HG03442 (cell line): ENCODE results near the gene KCNJ14.
"Not testable (repeated sequence)": the region's sequence is repeated elsewhere in the genome, so short reads cannot be mapped to it uniquely, and the experiment has no call there.

Source experiments
- ATAC-seq: cut with Tn5 transposase; IDR thresholded peaks from one replicate; pipeline ENCODE4 v1.9.1; 2021; ENCODE audit warnings: mild to moderate bottlenecking, moderate library complexity; ENCODE audit not compliant: unreplicated experiment

The KCNJ14 gene

DNA sequence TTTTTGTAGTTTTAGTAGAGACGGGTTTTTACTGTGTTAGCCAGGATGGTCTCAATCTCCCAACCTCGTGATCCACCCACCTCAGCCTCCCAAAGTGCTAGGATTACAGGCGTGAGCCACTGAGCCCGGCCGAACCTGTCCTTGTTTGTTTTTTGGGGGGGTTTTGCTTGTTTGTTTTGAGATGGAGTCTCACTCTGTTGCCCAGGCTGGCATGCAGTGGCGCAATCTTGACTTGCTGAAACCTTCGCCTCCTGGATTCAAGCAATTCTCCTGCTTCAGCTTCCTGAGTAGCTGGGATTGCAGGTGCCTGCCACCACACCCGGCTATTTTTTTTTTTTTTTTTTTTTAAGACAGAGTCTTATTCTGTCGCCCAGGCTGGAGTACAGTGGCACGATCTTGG is 31.3 kb downstream of the KCNJ14 start:
- ATAC-seq: not testable (repeated sequence)

DNA sequence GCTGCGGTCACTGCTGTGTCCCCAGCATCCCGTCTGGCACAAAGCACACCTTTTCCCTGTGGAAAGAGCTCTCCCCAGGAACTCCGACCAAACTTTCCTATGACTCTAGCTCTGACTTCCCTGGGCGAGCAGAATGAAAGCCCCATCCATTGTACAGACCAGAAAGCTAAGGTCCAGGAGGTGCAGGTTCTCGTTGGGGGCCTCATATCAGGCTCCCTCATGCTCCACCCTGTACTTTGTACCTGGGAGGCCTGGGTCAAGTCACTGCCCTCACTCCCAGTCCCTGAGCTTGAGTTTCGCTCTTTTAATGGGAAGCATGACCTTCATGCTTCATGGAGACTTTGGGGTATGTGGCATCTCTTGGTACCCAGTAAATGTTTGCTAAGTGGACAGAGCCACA is 32.2 kb downstream of the KCNJ14 start:
- ATAC-seq: no peak

- no peak for ATAC-seq
These were observed 32.6 kb downstream of the KCNJ14 start for GRCh38 chr19:48487948-48488347.

- ATAC-seq: not testable (repeated sequence)
These were observed 33.1 kb downstream of the KCNJ14 start for GRCh38 chr19:48488478-48488877.

DNA sequence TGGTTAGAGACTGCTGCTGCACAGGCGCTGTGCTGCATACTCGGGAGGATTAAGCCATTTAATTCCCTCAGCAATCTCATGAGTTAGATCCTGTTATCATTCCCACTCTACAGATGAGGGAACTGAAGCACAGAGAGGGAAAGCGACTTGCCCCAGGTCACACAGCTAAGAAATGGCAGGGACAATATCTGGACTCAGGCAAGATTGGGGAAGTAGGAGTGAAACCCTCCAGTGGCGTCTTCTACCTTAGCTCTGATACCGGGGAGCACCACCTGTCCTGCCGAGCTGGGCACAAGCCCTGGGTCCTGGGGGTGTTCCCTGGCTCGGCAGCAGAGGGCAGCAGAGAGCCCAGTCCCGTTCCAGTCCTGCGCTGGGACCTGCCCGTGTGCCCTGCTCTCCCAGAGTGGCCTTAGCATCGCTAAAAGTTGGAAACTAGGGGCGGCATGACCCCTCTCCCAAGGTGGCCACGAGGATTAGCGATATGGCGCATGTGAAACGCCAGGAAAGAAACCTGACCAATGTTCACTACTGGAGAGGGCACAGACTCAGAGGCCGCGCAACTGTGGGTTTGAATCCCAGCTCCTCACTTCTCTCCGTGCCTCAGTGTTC is 34.3 kb downstream of the KCNJ14 start:
- no peak for ATAC-seq

- no peak for ATAC-seq
These were observed 35.8 kb downstream of the KCNJ14 start for GRCh38 chr19:48490981-48491792.

GRCh38 chr19:48491793-48492123 is 36.4 kb downstream of the KCNJ14 start:
- ATAC-seq: no peak

DNA sequence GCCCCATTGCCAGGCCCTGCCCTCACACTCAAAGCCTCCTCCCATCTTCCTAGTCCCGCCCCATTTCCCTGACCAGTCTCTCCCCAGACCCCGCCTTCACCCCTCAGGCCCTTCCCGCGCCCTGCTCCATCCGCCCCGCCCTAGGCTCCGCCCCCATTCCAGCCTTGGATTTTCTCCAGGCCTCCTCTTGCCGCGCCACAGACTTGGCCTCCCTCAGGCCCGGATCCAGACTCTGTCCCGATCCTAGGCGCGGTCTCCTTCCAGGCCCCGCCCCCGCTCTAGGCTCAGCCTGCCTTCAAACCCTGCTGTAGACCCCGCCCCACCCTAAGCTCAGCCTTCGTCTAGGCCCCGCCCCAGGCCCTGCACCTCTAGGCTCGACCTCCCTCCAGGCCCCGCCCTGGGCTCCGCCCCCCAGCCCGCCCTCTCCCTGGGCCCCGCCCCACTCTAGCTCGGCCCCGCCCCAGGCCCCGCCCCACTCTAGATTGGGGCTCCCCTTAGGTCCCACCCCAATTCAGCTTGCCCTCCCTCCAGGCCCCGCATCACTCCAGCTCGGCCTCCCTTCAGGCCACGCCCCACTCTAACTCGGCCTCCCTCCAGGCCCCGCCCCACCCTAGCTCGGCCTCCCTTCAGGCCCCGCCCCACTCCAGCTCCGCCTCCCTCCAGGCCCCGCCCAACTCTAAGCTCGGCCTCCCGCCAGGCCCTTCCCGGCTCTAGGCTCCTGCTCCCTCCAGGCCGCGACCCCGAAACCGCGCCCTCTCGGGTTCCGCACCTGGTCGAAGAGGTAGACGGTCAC is 37.7 kb downstream of the KCNJ14 start:
- ATAC-seq: peak; percentile 54

GRCh38 chr19:48493718-48494401 is 38.5 kb downstream of the KCNJ14 start:
- ATAC-seq: peak; percentile 4

- ATAC-seq: no peak
These were observed 40.0 kb downstream of the KCNJ14 start for GRCh38 chr19:48495396-48495795.

DNA sequence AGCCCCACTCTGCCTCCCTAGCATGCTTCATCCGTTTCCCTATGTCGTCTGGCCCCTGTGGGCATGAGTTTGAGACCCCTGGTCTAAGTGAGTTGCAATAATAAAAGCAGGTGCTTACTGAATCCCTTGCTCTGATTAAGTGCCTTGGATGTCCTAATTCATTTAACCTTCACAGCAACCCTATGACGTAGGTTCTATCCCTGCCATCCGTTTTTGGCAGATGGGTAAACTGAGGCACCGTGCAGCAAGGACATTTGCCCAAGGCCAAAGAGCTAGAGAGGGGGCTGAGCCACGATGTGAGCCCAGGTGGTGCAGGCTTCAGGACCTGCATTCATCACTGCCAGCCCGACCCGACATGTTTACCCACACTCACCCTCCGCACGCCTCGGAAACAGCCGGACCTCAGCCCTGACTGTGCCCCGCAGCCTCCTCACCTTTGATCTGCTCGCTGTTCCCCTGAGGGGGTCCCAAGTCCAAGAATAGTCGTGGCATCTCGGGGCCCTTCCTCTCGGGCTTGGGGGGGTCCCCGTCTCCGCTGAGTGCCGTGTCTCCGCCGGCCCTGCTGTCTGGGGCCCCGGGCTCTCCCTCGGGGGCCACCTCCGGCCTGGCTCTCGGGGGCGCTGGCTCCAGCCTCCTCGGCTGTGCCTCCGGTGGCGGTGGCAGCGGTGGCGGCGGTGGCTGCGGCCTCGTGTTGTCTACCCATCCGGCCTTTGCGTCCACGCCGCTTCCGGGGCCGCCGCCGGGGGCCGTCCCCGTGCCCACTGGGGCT is 41.8 kb downstream of the KCNJ14 start:
- ATAC-seq: no peak

- ATAC-seq: no peak
These were observed 42.6 kb downstream of the KCNJ14 start for GRCh38 chr19:48497728-48498594.

DNA sequence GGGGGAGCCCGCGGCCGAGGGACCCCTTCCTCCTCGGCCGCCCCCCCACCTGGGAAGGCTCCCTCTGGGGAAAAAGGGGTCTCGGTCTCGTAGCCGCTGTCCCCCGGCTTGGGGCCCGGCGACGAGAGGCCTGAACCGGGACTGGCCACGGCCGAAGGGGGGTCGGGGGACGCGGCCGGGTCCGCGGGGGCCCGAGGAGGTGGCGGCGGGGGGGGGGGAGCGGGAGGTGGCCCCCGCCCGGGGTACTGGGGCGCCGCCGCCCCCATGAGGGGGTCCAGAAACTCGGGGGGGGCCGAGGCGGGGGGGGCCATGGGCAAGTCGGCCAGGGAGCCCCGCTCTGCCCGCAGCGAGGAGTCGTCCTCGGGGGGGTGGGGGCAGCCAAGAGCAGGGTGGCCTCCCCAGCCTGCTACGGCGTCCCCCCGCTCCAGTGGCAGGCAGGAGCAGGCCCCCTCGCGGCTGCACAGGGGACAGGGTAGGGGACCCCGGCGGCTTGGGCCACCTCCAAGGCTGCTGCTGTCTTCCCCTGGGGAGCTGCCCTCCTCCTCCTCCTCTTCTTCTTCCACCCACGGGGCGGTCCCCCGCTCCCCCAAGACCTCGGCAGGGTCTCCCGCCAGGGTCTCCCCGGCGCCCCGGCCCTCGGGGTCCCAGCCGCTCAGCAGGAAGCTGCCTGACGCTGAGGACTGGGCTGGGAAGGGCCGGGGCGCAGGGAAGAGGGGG is 43.4 kb downstream of the KCNJ14 start:
- ATAC-seq: no peak

DNA sequence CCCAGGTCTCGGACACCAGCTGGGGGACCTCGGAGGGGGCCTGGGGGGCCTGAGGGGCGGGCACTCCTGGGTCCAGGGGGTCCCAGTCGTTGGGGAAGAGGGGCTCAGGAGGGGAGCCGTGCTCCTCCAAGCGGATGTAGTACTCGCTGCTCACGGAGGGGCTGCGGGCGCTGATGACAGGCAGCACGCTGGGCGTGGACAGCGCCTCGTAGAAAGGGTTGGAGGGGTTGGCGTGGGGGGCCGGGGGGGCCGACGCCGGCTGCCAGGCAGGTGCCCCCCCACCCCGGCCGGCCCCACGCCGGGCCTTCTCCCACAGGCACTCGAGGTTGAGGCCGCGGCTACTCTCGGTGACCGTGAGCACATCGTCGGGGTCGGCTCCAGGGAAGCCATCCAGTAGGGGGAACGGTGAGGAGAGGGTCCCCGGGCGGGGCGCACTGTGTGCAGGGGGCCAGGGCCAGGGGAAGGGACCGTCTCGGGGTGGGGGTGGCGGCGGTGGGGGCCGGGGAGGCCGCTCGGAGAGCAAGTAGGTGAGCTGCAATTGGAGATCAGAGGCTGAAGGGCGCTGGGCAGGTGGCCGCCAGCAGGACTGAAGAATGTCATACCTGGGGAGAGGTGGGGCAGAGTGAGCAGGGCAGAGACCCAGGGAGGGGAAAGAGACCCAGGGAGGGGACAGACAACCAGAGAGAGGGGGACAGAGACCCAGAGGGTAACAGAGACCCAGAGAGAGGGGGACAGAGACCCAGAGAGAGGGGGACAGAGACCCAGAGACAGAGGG is 44.1 kb downstream of the KCNJ14 start:
- ATAC-seq: no peak

DNA sequence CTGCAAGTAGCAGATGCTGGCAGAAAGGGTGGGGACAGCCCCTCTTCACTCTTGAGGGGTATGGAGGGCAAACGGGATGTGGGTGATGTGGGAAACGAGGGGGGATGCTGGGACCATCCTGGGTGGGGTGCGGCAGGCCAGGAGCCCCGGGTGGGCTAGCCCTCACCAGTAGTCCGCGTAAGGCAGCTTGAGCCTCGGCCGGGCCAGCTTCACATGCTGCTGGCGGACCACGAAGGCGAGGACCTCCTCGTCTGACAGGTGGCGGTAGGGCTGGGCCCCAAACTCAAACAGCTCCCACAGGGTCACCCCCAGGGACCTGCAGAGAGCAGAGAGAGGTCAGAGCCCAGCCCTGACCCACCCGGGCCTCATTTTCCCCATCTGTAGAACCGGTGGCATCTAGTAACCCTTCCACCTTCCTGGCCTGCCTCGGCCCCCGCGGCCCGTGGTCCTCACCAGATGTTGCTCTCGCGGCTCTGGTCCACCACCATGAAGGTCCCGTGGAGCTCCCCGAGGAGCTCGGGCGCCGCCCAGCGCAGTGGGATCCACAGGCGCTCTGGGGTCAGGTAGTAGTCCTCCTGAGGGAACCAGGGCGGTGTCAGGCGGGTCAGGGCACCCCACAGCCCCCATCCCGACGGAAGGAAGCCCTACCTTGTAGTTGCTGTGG is 45.6 kb downstream of the KCNJ14 start:
- ATAC-seq: no peak

DNA sequence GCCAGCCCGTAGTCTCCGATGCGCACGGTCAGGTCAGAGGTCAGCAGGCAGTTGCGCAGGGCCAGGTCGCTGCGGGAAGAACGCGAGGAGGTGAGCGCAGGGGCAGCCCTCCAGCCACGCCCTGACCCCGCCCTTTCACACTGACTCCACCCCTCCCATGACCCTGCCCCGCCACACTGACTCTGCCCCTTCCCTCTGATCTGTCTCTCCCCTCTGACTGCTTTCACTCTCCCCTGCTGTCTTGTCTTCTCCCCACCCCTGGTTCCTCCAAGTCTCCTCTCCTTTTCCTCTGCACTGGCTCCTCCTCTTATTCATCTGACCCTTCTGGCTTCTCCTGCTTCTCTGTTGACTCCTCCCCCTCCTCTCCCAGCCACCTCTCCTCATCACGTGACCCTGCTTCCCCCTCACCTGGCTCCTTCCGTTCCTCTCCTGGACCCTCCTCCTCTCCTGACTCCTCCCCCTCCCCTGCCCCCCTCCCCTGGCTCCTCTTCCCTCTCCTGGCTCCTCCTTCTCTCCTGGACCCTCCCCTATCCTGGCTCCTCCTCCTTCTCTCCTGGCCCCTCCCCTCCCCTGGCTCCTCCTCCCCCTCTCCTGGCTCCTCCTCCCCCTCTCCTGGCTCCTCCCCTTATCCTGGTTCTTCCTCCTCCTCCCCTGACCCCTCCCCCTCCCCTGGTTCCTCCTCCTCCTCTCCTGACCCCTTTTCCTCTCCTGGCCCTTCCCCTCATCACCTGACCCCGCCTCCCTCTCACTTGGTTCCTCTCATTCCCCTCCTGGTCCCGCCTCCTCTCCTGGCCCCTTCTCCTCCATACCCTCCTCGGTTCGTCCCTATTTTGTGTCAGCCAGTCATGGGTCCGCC is 46.3 kb downstream of the KCNJ14 start:
- ATAC-seq: no peak
